PC-9 (cell line): ENCODE data around the gene LDHB. TPM values are rescaled to one million over a fixed set of nuclear protein-coding genes. Genes with fewer than 3 reads are reported as not detected.

Experiments
- BruUV-seq: library from RNA; stranded (reverse); fragments of 400-500 nt; replicated peaks from 2 replicates; lab custom pipeline; 2021; lab: Mats Ljungman, UMichigan
- CTCF ChIA-PET: fragments of 300-600 bp; sonication (Branson Sonifier 250); formaldehyde crosslinking; loops from one replicate; lab custom pipeline; 2022; ENCODE audit warnings: antibody characterized with exemption; lab: Charles Lee
- POLR2A ChIA-PET: fragments of 300-600 bp; sonication (Branson Sonifier 250); formaldehyde crosslinking; loops from one replicate; lab custom pipeline; 2022; ENCODE audit warnings: antibody characterized with exemption; ENCODE audit not compliant: unreplicated experiment; lab: Charles Lee
- DNase-seq, 2 experiments: peaks; one replicate each; pipeline versions ENCODE4 v3.0.0 to v3.0.0-alpha.2; 2015 to 2022; ENCODE audit warnings: mixed read lengths in 1 of 2
- H2AFZ ChIP-seq: fragments of 200-600 bp; sonication (generic); 2 replicates; pipeline ENCODE4 v1.8.1; 2017; ENCODE audit warnings: antibody characterized with exemption
- H3F3A ChIP-seq: fragments of 200-600 bp; sonication (generic); 2 replicates; pipeline ENCODE4 v1.8.1; 2017; ENCODE audit warnings: antibody characterized with exemption, mild to moderate bottlenecking, low read depth; ENCODE audit not compliant: insufficient read depth
- H3K27ac ChIP-seq: fragments of 200-600 bp; sonication (generic); 2 replicates; pipeline ENCODE4 v1.6.1; 2016; ENCODE audit warnings: mixed run types
- H3K27me3 ChIP-seq: fragments of 200-600 bp; sonication (generic); 2 replicates; pipeline ENCODE4 v1.6.1; 2016; ENCODE audit warnings: low read depth, mixed run types; ENCODE audit not compliant: insufficient read depth
- H3K36me3 ChIP-seq: fragments of 200-600 bp; sonication (generic); 2 replicates; pipeline ENCODE4 v1.6.1; 2016; ENCODE audit warnings: low read depth, mixed run types
- H3K4me1 ChIP-seq: fragments of 200-600 bp; sonication (generic); replicated peaks from 2 replicates; pipeline ENCODE4 v1.6.1; 2016; ENCODE audit warnings: mixed run types; ENCODE audit not compliant: insufficient read depth
- H3K4me2 ChIP-seq: fragments of 200-600 bp; sonication (generic); 2 replicates; pipeline ENCODE4 v1.6.1; 2017; ENCODE audit warnings: mixed run types
- H3K4me3 ChIP-seq: fragments of 200-600 bp; sonication (generic); 2 replicates; pipeline ENCODE4 v1.6.1; 2016; ENCODE audit warnings: mixed run types
- H3K79me2 ChIP-seq: fragments of 200-600 bp; sonication (generic); 2 replicates; pipeline ENCODE4 v1.6.1; 2017; ENCODE audit warnings: low read depth, mixed run types
- H3K9me2 ChIP-seq: fragments of 200-600 bp; sonication (generic); 2 replicates; pipeline ENCODE4 v1.8.1; 2017; ENCODE audit warnings: mild to moderate bottlenecking; ENCODE audit not compliant: insufficient read depth
- H3K9me3 ChIP-seq: fragments of 200-600 bp; sonication (generic); 2 replicates; pipeline ENCODE4 v1.8.1; 2016; ENCODE audit warnings: low read depth; ENCODE audit not compliant: insufficient read depth
- H4K20me1 ChIP-seq: fragments of 200-600 bp; sonication (generic); 2 replicates; pipeline ENCODE4 v1.8.1; 2017; ENCODE audit not compliant: insufficient read depth
- EZH2 ChIP-seq: fragments of 200-600 bp; sonication (generic); IDR thresholded peaks from 2 replicates; pipeline ENCODE4 v1.8.0; 2017; ENCODE audit warnings: antibody characterized with exemption, low read depth
- intact Hi-C: fragments of 100-400 bp; cut with micrococcal nuclease; formaldehyde crosslinking; loops from one replicate; pipeline ENCODE4 v1.10.0; 2022; ENCODE audit not compliant: unreplicated experiment
- total RNA-seq: library from RNA; stranded (reverse); gene quantifications from 2 replicates; pipeline ENCODE4 v1.2.3, GENCODE V29; 2021
- TF ChIP-seq, protein P1 (sequence below): fragments of 200-600 bp; sonication (generic); conservative IDR thresholded peaks from 2 replicates; pipeline ENCODE4 v1.6.1; 2017; ENCODE audit warnings: mixed run types, antibody characterized with exemption, mild to moderate bottlenecking, moderate library complexity

LDHB gene
- total RNA-seq, 1 experiment from 2014 or later: 994 TPM

GRCh38 chr12:21585485-21585884 lies 72.2 kb downstream of the LDHB start:
- no TSS peak for BruUV-seq
- ChIA-PET POLR2A (no interaction called here), CTCF (no interaction called here)
- no peak for TF ChIP-seq EZH2
- TF ChIP-seq, protein P1, sequence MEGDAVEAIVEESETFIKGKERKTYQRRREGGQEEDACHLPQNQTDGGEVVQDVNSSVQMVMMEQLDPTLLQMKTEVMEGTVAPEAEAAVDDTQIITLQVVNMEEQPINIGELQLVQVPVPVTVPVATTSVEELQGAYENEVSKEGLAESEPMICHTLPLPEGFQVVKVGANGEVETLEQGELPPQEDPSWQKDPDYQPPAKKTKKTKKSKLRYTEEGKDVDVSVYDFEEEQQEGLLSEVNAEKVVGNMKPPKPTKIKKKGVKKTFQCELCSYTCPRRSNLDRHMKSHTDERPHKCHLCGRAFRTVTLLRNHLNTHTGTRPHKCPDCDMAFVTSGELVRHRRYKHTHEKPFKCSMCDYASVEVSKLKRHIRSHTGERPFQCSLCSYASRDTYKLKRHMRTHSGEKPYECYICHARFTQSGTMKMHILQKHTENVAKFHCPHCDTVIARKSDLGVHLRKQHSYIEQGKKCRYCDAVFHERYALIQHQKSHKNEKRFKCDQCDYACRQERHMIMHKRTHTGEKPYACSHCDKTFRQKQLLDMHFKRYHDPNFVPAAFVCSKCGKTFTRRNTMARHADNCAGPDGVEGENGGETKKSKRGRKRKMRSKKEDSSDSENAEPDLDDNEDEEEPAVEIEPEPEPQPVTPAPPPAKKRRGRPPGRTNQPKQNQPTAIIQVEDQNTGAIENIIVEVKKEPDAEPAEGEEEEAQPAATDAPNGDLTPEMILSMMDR: no peak
- H3K4me1 ChIP-seq: no peaks in the 10 kb centered on the region
- no peaks in the 10 kb centered on the region for H3K79me2 ChIP-seq
- no peak overlapping the region for H3K27ac ChIP-seq
- H2AFZ ChIP-seq: no peak overlapping the region
- no peaks in the 10 kb centered on the region for H4K20me1 ChIP-seq
- no peaks in the 10 kb centered on the region for H3F3A ChIP-seq
- H3K4me3 ChIP-seq: no peak overlapping the region
- H3K9me3 ChIP-seq: no peaks in the 10 kb centered on the region
- no peaks in the 10 kb centered on the region for H3K27me3 ChIP-seq
- intact Hi-C loops: no loop called here
- no peaks in the 10 kb centered on the region for H3K9me2 ChIP-seq
- no peak overlapping the region for H3K4me2 ChIP-seq
- DNase-seq: no peak
- H3K36me3 ChIP-seq: no peaks in the 10 kb centered on the region

Other genes with a start within 250 kb of the LDHB start
- 18.6 and 21.3 TPM in 2 replicates for gene PYROXD1, start 220.2 kb downstream of the LDHB start, total RNA-seq
- gene RECQL, start 156.2 kb downstream of the LDHB start, total RNA-seq: 33.1 and 34.5 TPM in 2 replicates
- 38.0 and 39.0 TPM in 2 replicates for gene GOLT1B, start 156.1 kb downstream of the LDHB start, total RNA-seq
- 0.39 TPM in 1 of 2 replicates, not detected in the other for gene SPX, start 131.5 kb downstream of the LDHB start, total RNA-seq
- not detected in 2 replicates for gene GYS2, start 53.0 kb downstream of the LDHB start, total RNA-seq
- not detected in 2 replicates for gene KCNJ8, start 116.9 kb upstream of the LDHB start, total RNA-seq